HG02571 (cell line): ENCODE measurements around the gene NUDT1.
A peak's percentile ranks its signal among the peaks of the same experiment; 100 is the strongest.

ENCODE experiments used
- ATAC-seq: cut with Tn5 transposase; IDR thresholded peaks from one replicate; pipeline ENCODE4 v1.9.1; 2021; ENCODE audit warnings: mild to moderate bottlenecking, moderate library complexity; ENCODE audit not compliant: unreplicated experiment

NUDT1 gene

DNA sequence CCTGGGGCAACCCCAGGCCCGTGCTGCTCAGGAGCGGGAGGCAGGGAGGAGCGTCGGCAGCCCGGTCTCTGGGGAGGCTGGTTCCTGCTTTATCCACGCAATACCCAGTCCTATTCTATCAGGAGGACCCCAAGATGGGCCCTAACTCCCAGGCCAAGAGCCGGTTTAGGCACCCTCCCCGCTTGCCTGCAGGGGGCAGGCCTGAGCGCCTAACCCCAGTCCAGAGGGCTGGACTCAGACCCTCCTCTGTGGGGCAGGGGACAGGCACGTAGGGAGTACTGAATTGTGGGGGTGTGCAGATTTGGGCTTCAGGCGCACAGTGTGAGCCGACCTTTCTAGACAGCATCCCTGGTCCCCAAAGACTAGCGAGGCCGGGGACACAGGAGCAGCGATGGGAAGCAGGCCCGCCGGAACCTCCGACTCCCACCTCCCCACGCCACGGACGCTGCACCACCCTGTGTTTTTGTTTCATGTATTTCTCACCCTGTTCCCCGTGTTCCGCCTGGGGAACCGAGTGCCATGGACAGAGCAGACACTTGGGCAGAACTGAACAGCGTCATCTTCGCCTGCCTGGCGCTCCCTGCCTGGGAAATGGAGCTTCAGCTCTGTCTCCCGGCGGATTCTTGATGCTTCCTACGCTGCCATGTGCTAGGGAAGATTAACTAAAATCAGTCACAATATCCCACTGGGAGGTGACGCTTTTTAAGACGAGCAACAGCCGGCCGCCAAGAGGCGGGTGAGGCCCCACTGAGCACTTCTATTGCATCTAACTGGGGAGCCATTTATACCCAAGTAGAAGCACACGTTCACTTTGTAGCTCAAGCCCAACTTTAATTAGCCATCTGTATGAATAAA, 5.3 kb downstream of the NUDT1 start:
- ATAC-seq: no peak

- ATAC-seq: no peak
Observed at GRCh38 chr7:2248984-2249694, 7.1 kb downstream of the NUDT1 start.

- no peak for ATAC-seq
Observed at GRCh38 chr7:2249744-2250323, 7.8 kb downstream of the NUDT1 start.

DNA sequence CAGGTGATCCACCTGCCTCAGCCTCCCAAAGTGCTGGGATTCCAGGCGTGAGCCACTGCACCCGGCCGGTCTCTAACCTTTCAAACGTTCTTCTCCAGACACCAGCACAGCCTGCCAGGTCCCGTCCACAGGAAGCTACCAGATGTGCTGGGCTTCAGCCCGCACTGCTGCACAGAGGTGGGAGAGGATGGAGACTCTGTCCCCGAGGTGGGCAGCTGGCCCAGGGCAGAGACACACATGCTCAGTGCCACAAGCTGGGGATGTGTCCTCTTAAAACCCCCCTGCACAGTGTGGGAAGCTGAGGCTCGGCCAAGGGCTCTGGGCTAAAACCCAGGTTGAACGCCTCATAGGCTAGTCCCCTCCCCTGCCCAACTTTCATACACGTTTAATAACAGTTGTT, 9.4 kb downstream of the NUDT1 start:
- ATAC-seq: no peak

DNA sequence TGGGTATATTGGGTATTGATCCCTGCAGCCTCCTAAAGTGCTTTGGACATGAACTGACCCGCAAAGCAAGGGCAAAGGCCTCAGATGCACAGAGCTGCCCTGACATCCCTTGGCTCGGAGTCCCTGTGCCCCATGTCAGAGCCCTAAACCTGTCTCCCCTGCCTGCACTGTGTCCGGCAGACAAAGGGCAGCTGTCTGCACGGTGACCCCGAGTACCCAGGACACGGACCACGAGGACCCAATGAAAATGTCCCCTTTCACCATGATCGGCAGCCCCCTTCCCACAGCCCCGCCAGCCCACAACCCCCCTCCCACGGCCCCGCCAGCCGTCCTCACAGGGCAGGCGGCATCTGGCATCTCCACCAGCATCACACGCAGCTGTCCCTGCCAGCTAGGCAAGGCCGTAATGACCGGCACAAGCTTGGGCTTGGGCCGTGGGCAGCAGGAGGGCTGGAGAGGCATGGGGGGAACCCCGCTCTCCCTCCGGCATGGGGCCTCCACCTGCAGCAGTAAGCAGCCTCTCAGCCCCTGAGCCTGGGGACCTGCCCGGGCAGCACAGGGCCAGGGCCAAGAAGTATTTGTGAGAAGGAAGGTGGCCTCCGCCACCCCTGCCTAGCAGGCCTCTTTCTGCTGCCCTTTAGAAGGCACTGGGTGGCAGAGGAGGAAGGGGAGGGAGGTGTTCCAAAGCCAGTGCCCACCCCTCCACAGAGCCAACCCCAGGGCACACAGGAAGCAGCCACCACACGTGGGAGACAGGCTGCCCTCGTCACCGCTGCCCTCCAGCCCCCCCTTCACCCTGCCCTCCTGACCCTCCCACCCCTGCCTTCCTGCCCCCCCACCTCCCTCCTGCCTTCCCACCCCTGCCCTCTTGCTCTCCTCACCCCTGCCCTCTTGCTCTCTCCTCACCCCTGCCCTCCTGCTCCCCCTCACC, 10.1 kb downstream of the NUDT1 start:
- ATAC-seq: no peak

- no peak for ATAC-seq
Observed at GRCh38 chr7:2253021-2253420, 11.0 kb downstream of the NUDT1 start.

GRCh38 chr7:2253525-2254244, 11.7 kb downstream of the NUDT1 start:
- no peak for ATAC-seq

DNA sequence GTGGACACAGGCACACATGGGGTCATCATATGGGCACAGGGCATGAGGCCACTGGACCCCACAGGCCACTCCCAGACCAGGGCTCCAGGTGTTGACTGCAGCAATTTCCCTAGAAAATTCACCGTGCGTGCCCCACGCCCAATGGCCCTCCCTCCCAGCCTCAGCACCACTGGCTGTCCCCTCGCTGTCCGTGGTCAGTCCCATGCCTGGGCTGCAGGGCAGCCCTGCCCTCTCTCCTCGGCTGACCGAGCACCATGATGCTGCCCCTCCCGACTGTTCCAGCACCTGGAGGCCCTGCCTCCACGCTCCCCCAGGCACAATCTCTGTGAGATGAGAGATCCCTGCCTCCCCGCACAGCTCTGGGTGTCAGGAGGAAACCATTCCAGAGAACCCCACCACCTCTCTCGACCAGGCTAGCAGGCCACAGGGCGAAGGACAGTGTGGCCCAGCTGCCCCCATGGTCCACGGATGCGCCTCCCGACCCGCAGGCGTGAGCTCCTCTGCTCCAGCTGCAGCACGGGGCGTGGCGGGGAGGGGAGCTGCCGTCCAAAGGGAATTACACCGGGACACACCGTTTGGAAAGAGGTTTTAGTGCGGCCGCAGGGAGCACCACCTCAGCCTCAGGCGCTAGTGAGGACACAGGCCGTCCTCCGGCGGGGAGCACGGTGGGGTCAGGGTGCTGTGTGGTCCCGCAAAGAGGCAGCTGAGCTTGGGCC, 12.6 kb downstream of the NUDT1 start:
- no peak for ATAC-seq

DNA sequence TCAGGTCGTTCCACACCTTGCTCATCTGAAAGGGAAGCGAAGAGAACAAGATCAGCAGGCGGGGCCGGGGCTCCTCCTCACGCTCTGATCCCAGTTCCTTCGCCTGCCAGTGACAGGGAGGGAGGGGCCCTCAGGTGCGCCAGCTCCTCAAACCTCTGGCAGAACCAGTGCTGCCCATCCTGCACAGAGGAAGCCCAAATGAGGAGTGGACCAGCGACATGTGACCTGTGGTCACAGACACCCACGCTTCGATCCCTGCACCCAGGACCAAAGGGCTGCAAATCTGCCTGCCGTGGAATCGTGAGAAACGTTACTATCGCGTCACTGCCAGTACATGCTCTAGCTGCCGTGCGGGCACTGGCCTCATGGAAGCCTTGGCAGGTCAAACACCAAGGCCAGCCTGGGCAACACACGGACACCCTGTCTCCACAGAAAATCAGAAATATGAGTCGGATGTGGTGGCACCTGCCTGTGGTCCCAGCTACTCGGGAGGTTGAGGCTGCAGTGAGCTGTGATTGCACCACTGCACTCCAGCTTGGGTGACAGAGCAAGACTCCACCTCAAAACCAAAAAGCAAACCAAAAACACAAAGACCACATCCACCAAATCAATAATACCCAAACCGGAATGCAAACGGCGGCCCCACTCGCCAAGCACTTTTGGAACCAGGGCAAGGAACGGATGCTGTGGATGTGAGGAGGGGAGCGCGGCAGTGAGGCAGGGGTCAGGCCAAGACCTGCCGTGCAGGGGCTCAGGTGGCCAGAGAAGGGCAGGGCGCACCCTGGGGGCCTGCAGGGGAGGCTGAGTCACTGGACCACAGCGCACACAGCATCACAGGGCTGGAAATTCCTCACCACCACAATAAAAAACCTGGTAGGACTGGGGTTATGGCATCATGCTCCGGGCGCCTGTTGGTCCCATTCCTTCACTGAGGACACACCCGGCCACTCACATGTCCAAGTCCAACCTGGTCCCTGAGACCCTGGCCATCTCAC, 13.4 kb downstream of the NUDT1 start:
- ATAC-seq: no peak

- ATAC-seq: no peak
Observed at GRCh38 chr7:2256306-2257045, 14.4 kb downstream of the NUDT1 start.

DNA sequence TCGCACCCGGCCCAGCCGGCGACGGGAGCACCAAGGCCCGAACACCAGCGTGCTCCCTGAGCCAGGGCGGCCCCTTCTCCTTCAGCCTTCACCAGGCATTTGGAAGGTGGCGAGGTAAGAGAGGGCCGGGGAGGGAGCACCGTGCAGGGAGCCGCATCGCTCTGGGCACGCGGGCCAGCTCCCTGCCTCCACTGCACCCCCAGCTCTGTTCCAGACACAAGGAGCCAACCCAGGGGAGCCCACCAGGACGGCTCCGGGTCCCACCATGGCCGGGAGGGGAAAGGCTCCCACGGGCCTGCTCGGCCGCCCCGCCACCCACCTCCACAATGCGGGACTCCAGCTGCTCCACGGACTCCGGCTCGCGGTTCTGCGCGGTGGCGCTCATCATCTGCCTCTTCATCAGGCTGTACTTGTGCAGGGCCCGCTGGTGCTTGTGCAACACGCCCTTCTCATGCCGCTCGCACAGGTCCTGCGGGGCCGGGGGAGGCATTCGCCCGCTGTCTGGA, 15.1 kb downstream of the NUDT1 start:
- ATAC-seq: no peak

GRCh38 chr7:2257651-2258050, 15.6 kb downstream of the NUDT1 start:
- ATAC-seq: no peak

DNA sequence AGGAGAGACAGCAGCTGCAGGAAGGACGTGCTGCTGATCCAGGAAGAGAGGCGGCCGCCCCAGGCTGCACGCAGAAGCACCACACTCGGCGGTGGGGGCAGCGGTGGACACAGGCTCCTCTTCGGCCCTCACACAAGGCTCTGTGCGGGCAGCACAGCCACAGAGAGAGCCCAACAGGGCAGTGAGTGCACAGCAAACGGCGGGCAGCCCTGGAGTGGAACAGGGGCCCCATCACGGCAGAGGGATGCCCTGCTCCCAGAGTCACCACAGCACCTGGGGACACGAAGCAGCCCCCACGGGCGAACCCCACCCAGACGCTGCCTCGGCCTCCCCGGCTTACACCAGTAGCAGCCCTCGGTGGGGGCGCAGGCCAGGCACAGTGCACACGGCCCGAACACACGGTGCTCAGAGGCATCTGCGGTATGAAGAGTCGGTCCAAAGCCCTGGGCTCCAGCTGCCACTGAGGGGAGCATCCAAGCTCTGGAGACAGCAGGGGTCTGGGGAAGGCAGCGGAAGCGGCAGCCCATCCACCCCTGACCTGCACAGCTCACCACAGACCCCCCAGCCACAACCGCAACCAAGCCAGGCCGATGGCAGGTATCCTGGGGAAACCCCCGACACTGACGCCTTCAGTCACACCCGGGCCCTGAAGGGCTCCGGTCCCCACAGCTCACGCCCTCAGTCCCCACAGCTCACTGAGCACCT, 16.8 kb downstream of the NUDT1 start:
- ATAC-seq: peak; percentile 45

DNA sequence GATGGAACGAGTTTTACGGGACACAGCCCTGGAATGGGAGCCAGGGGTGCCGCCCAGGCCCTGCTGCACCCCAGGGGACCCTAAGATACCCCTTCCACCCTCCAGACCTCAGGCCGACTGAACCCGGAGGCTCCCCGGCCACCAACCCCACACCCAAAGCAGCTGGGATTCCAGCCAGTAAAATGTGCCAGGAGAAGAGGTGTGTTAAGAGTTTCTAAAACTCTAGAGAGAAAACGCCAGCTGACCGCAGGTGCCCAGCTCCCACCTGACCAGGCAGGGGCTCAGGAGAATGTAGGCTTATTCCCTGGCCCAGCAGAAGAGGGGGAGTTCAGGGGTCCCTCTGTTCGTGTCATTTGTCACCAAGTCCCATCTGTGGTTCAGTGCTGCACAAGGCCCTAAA, 17.5 kb downstream of the NUDT1 start:
- no peak for ATAC-seq

DNA sequence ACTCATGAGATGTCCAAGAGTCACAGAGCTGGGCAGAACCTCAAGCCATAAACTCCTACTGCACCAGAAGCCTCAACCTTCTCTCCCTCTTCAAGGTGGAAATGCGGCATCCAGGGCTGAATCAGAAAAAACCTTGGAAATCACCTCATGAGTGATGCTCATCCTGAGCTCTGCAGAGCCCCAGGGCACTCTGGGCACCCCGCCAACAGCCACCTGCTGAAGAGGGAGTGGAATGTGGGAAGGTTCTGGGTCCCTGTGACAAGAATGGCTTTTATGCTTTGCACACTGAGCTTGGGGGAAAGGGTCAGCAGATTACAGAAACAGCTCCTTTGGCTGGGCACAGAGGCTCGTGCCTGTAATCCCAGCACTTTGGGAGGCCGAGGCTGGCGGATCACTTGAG, 18.8 kb downstream of the NUDT1 start:
- no peak for ATAC-seq

DNA sequence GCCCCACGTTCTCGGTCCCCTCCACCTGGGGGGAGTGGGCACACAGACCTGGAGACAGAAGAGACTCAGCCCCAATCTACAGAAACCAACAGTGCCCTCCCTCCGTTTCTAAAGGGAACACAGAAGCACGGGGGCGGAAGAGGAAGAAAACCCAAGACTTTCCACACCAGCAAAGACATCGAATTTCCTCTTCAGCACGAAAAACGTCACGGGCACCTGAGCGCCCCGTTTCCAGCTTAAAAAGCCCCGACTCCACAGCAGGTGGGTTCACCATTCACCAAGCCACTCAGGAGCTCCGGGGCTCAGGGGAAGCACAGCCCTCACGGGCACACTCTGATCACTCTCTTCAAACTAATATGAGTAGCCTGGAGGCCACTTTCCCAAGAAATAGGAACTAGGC, 19.6 kb downstream of the NUDT1 start:
- ATAC-seq: no peak

- ATAC-seq: no peak
Observed at GRCh38 chr7:2263176-2263575, 21.1 kb downstream of the NUDT1 start.
